SK-N-MC (cell line): ENCODE measurements around the gene NEGR1.

Experiments used
- EZH2 ChIP-seq: fragments of 200-600 bp; sonication (generic); IDR thresholded peaks from one replicate; pipeline ENCODE4 v1.6.1; 2017; ENCODE audit warnings: antibody characterized with exemption
- FOXP2 ChIP-seq: optimal IDR thresholded peaks from 2 replicates; pipeline ENCODE3; 2011; ENCODE audit warnings: mild to moderate bottlenecking, moderate library complexity; ENCODE audit not compliant: insufficient read depth; ENCODE audit errors: extremely low read length, control extremely low read depth
- POLR2AphosphoS5 ChIP-seq: IDR thresholded peaks from 2 replicates; pipeline ENCODE4 v1.6.1; 2012; ENCODE audit warnings: mild to moderate bottlenecking, low read depth, low read length, borderline replicate concordance

- TF ChIP-seq EZH2 (no peak), POLR2AphosphoS5 (peak; percentile 18; the same call in 1 of the 2 replicates), FOXP2 (no peak)
Observed at GRCh38 chr1:72111662-72112061, 170.7 kb downstream of the NEGR1 start.
